H1 (cell line): ENCODE measurements around the gene ADAMTS1. TPM values are rescaled to one million over a fixed set of nuclear protein-coding genes. Genes with fewer than 3 reads are reported as not detected.

Source experiments
- GTF2F1 ChIP-seq: IDR thresholded peaks from 2 replicates; pipeline ENCODE4 v1.6.1; 2012; ENCODE audit warnings: low read depth, low read length, improper control_type of control experiment, borderline replicate concordance
- HDAC2 ChIP-seq, 2 experiments: fragments of 300-600 bp in 1 of 2; sonication (generic) in 1 of 2; IDR thresholded peaks; 2 replicates each; pipeline ENCODE4 v1.6.1; 2011 to 2012; ENCODE audit warnings: low read depth in 2 of 2, low read length in 2 of 2, mild to moderate bottlenecking in 2 of 2, moderate library complexity in 2 of 2, borderline replicate concordance in 1 of 2, inconsistent platforms in 1 of 2
- JUN ChIP-seq: IDR thresholded peaks from 2 replicates; pipeline ENCODE4 v1.6.1; 2011; ENCODE audit warnings: low read depth, mild to moderate bottlenecking, improper control_type of control experiment, low read length
- KDM5A ChIP-seq: fragments of 200-600 bp; IDR thresholded peaks from 2 replicates; pipeline ENCODE4 v1.7.1; 2012; ENCODE audit warnings: mild to moderate bottlenecking, low read length, inconsistent platforms, mixed read lengths
- SP1 ChIP-seq: IDR thresholded peaks from 2 replicates; pipeline ENCODE4 v1.6.1; 2011; ENCODE audit warnings: low read depth, low read length
- polyA plus RNA-seq, 7 experiments: library from polyadenylated mRNA; depleted of rRNA in 3 of 7; stranded (reverse) in 5 of 7; unstranded in 2 of 7; fragments of >200 nt in 5 of 7; fragments of 200-250 nt in 2 of 7; gene quantifications; 1 replicate in 5 of 7; 2 replicates in 1 of 7; 4 replicates in 1 of 7; pipeline versions ENCODE4 v1.2.1 to v1.2.3, GENCODE V29; 2011 to 2013; ENCODE audit warnings: missing spikeins in 2 of 7, mixed read lengths in 2 of 7
- total RNA-seq: library from RNA; stranded (reverse); fragmentation: NEBNext Ultra II Directional; extraction: Animal tissue kit (Norgen Biotek cat#: 25700); gene quantifications from 2 replicates; pipeline ENCODE4 v1.2.1, GENCODE V29; 2021

The ADAMTS1 gene
- total and polyA plus RNA-seq, 2 of the 8 experiments (the other 6 are each of a cell fraction or from before 2014, with no cell fraction given), result 10.7 to 22.4 TPM

DNA sequence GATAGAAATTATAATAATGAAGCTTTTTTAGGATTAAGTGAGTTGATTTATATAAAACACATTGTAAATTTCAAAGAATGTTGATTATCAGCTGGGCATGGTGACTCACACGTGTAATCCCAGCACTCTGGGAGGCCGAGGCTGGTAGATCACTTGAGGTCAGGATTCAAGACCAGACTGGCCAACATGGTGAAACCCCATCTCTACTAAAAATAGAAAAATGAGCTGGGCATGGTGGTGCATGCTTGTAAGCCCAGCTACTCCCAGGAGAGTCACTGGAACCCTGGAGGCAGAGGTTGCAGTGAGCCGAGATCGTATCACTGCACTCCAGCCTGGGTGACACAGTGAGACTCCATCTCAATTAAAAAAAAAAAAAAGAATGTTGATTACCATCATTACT, 18.4 kb downstream of the ADAMTS1 start (continued):
- TF ChIP-seq HDAC2 (IDR thresholded peaks at IDR 0.05; ENCODE audit: borderline replicate concordance in 1 of 2, low read depth in 2 of 2, low read length in 2 of 2) (no peak), JUN (no peak), SP1 (no peak), GTF2F1 (no peak), KDM5A (no peak)
